GM23248 (cell line): ENCODE measurements around the gene CDKN2AIPNL. TPM values are rescaled to one million over a fixed set of nuclear protein-coding genes. Genes with fewer than 3 reads are reported as not detected.
"Not testable (repeated sequence)": the region's sequence is repeated elsewhere in the genome, so short reads cannot be mapped to it uniquely, and the experiment has no call there.

ENCODE experiments used
- DNase-seq: peaks from one replicate; pipeline ENCODE4 v3.0.0-alpha.2; 2015
- H2AFZ ChIP-seq: fragments of 200-600 bp; sonication (generic); 2 replicates; pipeline ENCODE4 v1.6.1; 2016; ENCODE audit warnings: antibody characterized with exemption
- H3F3A ChIP-seq: fragments of 200-600 bp; sonication (generic); 2 replicates; pipeline ENCODE4 v1.6.1; 2016; ENCODE audit warnings: mild to moderate bottlenecking, antibody characterized with exemption, mixed run types; ENCODE audit not compliant: insufficient read depth
- H3K27ac ChIP-seq: fragments of 200-600 bp; sonication (generic); 2 replicates; pipeline ENCODE4 v1.5.1; 2016; ENCODE audit warnings: mild to moderate bottlenecking
- H3K27me3 ChIP-seq: fragments of 200-600 bp; sonication (generic); replicated peaks from 2 replicates; pipeline ENCODE4 v1.6.1; 2016; ENCODE audit warnings: mild to moderate bottlenecking; ENCODE audit not compliant: insufficient read depth
- H3K36me3 ChIP-seq: fragments of 200-600 bp; sonication (generic); 2 replicates; pipeline ENCODE4 v1.6.1; 2016; ENCODE audit warnings: low read depth, mild to moderate bottlenecking
- H3K4me1 ChIP-seq: fragments of 200-600 bp; sonication (generic); 2 replicates; pipeline ENCODE4 v1.6.1; 2016; ENCODE audit warnings: mild to moderate bottlenecking; ENCODE audit not compliant: insufficient read depth
- H3K4me2 ChIP-seq: fragments of 200-600 bp; sonication (generic); one replicate; pipeline ENCODE4 v1.6.1; 2016; ENCODE audit warnings: mild to moderate bottlenecking; ENCODE audit not compliant: unreplicated experiment
- H3K4me3 ChIP-seq: fragments of 200-600 bp; sonication (generic); 2 replicates; pipeline ENCODE4 v1.5.1; 2016; ENCODE audit warnings: mild to moderate bottlenecking
- H3K79me2 ChIP-seq: fragments of 200-600 bp; sonication (generic); 2 replicates; pipeline ENCODE4 v1.6.1; 2016; ENCODE audit warnings: mild to moderate bottlenecking; ENCODE audit not compliant: insufficient read depth
- H3K9ac ChIP-seq: fragments of 200-600 bp; sonication (generic); 2 replicates; pipeline ENCODE4 v1.6.1; 2016; ENCODE audit warnings: mild to moderate bottlenecking
- H3K9me2 ChIP-seq: fragments of 200-600 bp; sonication (generic); 2 replicates; pipeline ENCODE4 v1.6.1; 2016; ENCODE audit warnings: mixed run types, mild to moderate bottlenecking, moderate library complexity; ENCODE audit not compliant: insufficient read depth
- H3K9me3 ChIP-seq: fragments of 200-600 bp; sonication (generic); one replicate; pipeline ENCODE4 v1.6.1; 2017; ENCODE audit warnings: low read depth
- H4K20me1 ChIP-seq: fragments of 200-600 bp; sonication (generic); 2 replicates; pipeline ENCODE4 v1.6.0; 2016; ENCODE audit not compliant: insufficient read depth
- EZH2 ChIP-seq: fragments of 200-600 bp; sonication (generic); IDR thresholded peaks from 2 replicates; pipeline ENCODE4 v1.6.1; 2018; ENCODE audit warnings: antibody characterized with exemption, mild to moderate bottlenecking; ENCODE audit not compliant: insufficient read depth, poor library complexity, severe bottlenecking
- EZH2phosphoT487 ChIP-seq: fragments of 200-600 bp; sonication (generic); IDR thresholded peaks from 2 replicates; pipeline ENCODE4 v1.6.1; 2018; ENCODE audit warnings: antibody characterized with exemption, moderate library complexity, mild to moderate bottlenecking, low read depth; ENCODE audit not compliant: insufficient read depth
- WGBS, 2 experiments: methylation state at CpG; one replicate each; pipeline ENCODE4 v1.1.6; 2015 to 2017; ENCODE audit warnings: low lambda C conversion rate in 2 of 2, low coverage in 1 of 2; ENCODE audit errors: missing lambda C conversion rate in 2 of 2; 5-methylcytosine and 5-hydroxymethylcytosine counted together
- in situ Hi-C: fragments of 300-500 bp; cut with MboI; formaldehyde crosslinking; loops from 2 replicates; pipeline ENCODE4 v1.15.0; 2020
- polyA plus RNA-seq: library from polyadenylated mRNA; unstranded; fragments of >200 nt; fragmentation: Nextera tagmentation; extraction: Ambion mirVana; gene quantifications from 2 replicates; pipeline ENCODE4 v1.2.1, GENCODE V29; 2016
- total RNA-seq: library from RNA; depleted of rRNA; stranded (reverse); fragments of >200 nt; shearing (Covaris generic); gene quantifications from 2 replicates; pipeline ENCODE4 v1.2.3, GENCODE V29; 2014

Gene CDKN2AIPNL
- total and polyA plus RNA-seq, 2 experiments from 2014 or later, result 26.0 to 39.9 TPM

DNA sequence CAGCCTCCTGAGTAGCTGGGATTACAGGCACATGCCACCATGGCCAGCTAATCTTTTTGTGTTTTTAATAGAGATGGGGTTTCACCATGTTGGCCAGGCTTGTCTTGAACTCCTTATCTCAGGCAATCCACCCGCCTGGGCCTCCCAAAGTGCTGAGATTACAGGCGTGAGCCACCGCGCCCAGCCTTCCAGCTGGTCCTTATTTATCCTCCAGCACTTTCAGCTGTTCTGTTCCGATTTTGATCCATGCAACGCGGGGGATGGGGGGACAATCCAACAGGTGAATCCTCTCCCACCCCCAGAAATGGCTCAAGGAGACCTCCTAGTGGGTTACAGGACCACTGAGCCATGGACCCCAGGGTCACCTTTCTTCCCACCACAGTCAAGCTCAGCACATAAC is 14.7 kb upstream of the CDKN2AIPNL start:
- Histone ChIP-seq H3K36me3 (no peaks in the 10 kb centered on the region), H3K4me2 (no peak overlapping the region), H3K9ac (no peak overlapping the region), H3K4me3 (no peak overlapping the region), H3K79me2 (no peaks in the 10 kb centered on the region), H3K9me3 (no peaks in the 10 kb centered on the region), H3K9me2 (no peaks in the 10 kb centered on the region), H2AFZ (no peak overlapping the region), H4K20me1 (no peaks in the 10 kb centered on the region), H3F3A (no peaks in the 10 kb centered on the region), H3K27me3 (no peaks in the 10 kb centered on the region), H3K4me1 (no peaks in the 10 kb centered on the region), H3K27ac (no peak overlapping the region)
- in situ Hi-C loops, result no loop called here
- 72 to 79% methylated on average over 7 of the region's 7 CpGs for WGBS, 2 experiments
- TF ChIP-seq EZH2 (no peak), EZH2phosphoT487 (no peak)
- DNase-seq, result no peak

DNA sequence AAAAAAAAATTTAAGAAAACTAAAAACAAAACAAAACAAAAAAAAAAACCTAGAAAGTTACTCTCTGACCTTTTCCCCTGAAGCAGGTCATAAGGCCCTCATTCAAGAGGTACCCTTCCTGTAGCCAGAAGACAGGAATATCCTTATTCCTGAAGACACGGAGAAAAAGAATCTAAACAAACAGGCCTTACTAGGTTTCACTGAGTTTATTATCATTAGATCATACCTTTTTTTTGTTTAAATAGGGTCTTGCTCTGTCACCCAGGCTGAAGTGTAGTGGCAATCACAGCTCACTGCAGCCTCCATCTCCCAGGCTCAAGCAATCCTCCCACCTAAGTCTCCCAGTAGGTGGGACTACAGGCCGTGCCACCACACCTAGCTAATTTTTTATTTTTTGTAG is 11.7 kb upstream of the CDKN2AIPNL start:
- Histone ChIP-seq H4K20me1 (no peaks in the 10 kb centered on the region), H3F3A (no peaks in the 10 kb centered on the region), H3K4me3 (no peak overlapping the region), H3K4me1 (no peaks in the 10 kb centered on the region), H3K9ac (no peak overlapping the region), H3K9me3 (no peaks in the 10 kb centered on the region), H3K27ac (no peak overlapping the region), H3K36me3 (no peaks in the 10 kb centered on the region), H3K9me2 (no peaks in the 10 kb centered on the region), H2AFZ (no peak overlapping the region), H3K4me2 (no peak overlapping the region), H3K79me2 (no peaks in the 10 kb centered on the region), H3K27me3 (no peaks in the 10 kb centered on the region)
- no peak for DNase-seq
- WGBS, 2 experiments, result 76 to 84% methylated on average over 2 of the region's 2 CpGs
- TF ChIP-seq EZH2, result no peak
- no peak for TF ChIP-seq EZH2phosphoT487
- in situ Hi-C loops, result no loop called here

DNA sequence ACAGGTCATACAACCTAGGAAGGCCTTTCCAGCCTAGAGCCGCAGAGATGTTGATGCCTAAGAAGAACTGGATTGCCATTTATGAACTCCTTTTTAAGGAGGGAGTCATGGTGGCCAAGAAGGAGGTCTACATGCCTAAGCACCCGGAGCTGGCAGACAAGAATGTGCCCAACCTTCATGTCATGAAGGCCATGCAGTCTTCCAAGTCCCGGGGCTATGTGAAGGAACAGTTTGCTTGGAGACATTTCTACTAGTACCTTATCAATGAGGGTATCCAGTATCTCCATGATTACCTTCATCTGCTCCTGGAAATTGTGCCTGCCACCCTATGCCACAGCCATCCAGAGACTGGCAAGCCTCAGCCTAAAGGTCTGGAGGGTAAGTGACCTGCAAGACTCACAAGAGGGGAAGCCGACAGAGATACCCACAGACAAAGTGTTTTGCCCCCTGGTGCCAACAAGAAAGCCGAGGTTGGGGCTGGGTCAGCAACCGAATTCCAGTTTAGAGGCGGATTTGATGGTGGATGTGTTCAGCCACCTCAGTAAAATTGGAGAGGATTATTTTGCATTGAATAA is 11.2 kb upstream of the CDKN2AIPNL start:
- Histone ChIP-seq H3K4me3 (no peak overlapping the region), H3K27ac (no peak overlapping the region), H4K20me1 (no peaks in the 10 kb centered on the region), H3K9ac (no peak overlapping the region), H3K36me3 (no peaks in the 10 kb centered on the region), H3K27me3 (no peaks in the 10 kb centered on the region), H3K4me1 (no peaks in the 10 kb centered on the region), H3F3A (no peaks in the 10 kb centered on the region), H2AFZ (no peak overlapping the region), H3K9me3 (no peaks in the 10 kb centered on the region), H3K4me2 (no peak overlapping the region), H3K9me2 (no peaks in the 10 kb centered on the region), H3K79me2 (no peaks in the 10 kb centered on the region)
- in situ Hi-C loops, result no loop called here
- TF ChIP-seq EZH2, result no peak
- no peak for TF ChIP-seq EZH2phosphoT487
- DNase-seq, result no peak
- 89 to 97% methylated on average over 7 of the region's 7 CpGs for WGBS, 2 experiments

DNA sequence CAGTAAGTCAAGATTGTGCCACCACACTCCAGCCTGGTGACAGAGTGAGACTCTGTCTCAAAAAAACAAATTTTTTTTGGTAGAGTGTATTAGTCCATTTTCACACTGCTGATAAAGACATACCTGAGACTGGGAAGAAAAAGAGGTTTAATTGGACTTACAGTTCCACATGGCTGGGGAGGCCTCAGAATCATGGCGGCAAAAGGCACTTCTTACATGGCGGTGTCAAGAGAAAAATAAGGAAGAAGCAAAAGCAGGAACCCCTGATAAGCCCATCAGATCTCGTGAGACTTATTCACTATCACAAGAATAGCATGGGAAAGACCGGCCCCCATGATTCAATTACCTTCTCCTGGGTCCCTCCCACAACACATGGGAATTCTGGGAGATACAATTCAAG is 9.4 kb upstream of the CDKN2AIPNL start:
- H3K9me2 ChIP-seq, H3K4me2 ChIP-seq, H3K9me3 ChIP-seq, H3K36me3 ChIP-seq, H3K27ac ChIP-seq, H3F3A ChIP-seq, H3K79me2 ChIP-seq, H3K9ac ChIP-seq, in situ Hi-C loops, DNase-seq, H2AFZ ChIP-seq, H3K27me3 ChIP-seq, H3K4me1 ChIP-seq, H3K4me3 ChIP-seq, H4K20me1 ChIP-seq: not testable (repeated sequence)
- whole genome bisulfite sequencing, 2 experiments, result 92 to 98% methylated on average over 4 of the region's 4 CpGs

DNA sequence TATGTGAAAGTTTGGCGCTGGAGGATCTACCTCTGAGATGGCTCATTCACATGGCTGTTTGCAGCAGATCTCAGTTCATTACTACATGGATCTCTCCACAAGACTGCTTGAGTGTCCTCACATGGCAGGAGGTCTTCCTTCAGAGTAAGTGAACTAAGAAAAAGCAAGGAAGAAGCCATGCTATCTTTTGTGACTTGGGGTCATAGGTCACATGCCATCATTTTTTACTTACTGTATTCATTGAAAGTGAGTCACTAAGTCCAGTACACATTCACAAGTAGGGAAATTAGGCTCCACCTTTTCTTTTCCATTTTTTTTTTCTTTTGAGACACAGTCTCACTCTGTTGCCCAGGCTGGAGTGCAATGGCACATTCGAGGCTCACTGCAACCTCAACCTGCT is 8.7 kb upstream of the CDKN2AIPNL start:
- WGBS, 2 experiments, result 61 to 80% methylated on average over 2 of the region's 2 CpGs
- H2AFZ ChIP-seq, result no peak overlapping the region
- TF ChIP-seq EZH2phosphoT487 (no peak), EZH2 (no peak)
- no peaks in the 10 kb centered on the region for H3K36me3 ChIP-seq
- no peak overlapping the region for H3K27ac ChIP-seq
- H3K4me2 ChIP-seq, result no peak overlapping the region
- H3K9me3 ChIP-seq, result no peaks in the 10 kb centered on the region
- H3K27me3 ChIP-seq, result no peaks in the 10 kb centered on the region
- H4K20me1 ChIP-seq, result no peaks in the 10 kb centered on the region
- H3F3A ChIP-seq, result no peaks in the 10 kb centered on the region
- no peaks in the 10 kb centered on the region for H3K79me2 ChIP-seq
- H3K4me3 ChIP-seq, result no peak overlapping the region
- no peak overlapping the region for H3K9ac ChIP-seq
- no peaks in the 10 kb centered on the region for H3K4me1 ChIP-seq
- in situ Hi-C loops, result no loop called here
- DNase-seq, result peak; percentile 49
- no peaks in the 10 kb centered on the region for H3K9me2 ChIP-seq
